IMR-90 (cell line): ENCODE data around the gene CIZ1.

Experiments used
- CEBPB ChIP-seq: IDR thresholded peaks from 2 replicates; pipeline ENCODE4 v1.6.1; 2012; ENCODE audit warnings: low read depth, low read length, improper control_type of control experiment
- CHD1 ChIP-seq: IDR thresholded peaks from 2 replicates; pipeline ENCODE4 v1.6.1; 2012; ENCODE audit warnings: low read depth, low read length, improper control_type of control experiment
- FOS ChIP-seq: fragments of 150-350 bp; IDR thresholded peaks from 2 replicates; pipeline ENCODE4 v1.6.1; 2016; ENCODE audit warnings: low read depth, low read length
- MAFK ChIP-seq: IDR thresholded peaks from 2 replicates; pipeline ENCODE4 v1.6.1; 2012; ENCODE audit warnings: low read depth, low read length, improper control_type of control experiment
- MAZ ChIP-seq: IDR thresholded peaks from 2 replicates; pipeline ENCODE4 v1.6.1; 2012; ENCODE audit warnings: low read depth, mild to moderate bottlenecking, low read length, improper control_type of control experiment, moderate library complexity, borderline replicate concordance
- MXI1 ChIP-seq: IDR thresholded peaks from 2 replicates; pipeline ENCODE4 v1.6.1; 2012; ENCODE audit warnings: low read depth, mild to moderate bottlenecking, low read length, moderate library complexity, borderline replicate concordance
- NFE2L2 ChIP-seq: fragments of 150-350 bp; IDR thresholded peaks from 2 replicates; pipeline ENCODE4 v1.6.1; 2016; ENCODE audit warnings: low read depth, mild to moderate bottlenecking, low read length
- POLR2A ChIP-seq: IDR thresholded peaks from 2 replicates; pipeline ENCODE4 v1.6.1; 2012; ENCODE audit warnings: mild to moderate bottlenecking, low read depth, low read length
- RAD21 ChIP-seq: IDR thresholded peaks from 2 replicates; pipeline ENCODE4 v1.6.1; 2012; ENCODE audit warnings: low read length, improper control_type of control experiment
- RCOR1 ChIP-seq: IDR thresholded peaks from 2 replicates; pipeline ENCODE4 v1.6.1; 2012; ENCODE audit warnings: mild to moderate bottlenecking, low read length, improper control_type of control experiment; ENCODE audit not compliant: insufficient replicate concordance
- RFX5 ChIP-seq: IDR thresholded peaks from 2 replicates; pipeline ENCODE4 v1.8.0; 2012; ENCODE audit warnings: low read depth, mild to moderate bottlenecking, low read length, moderate library complexity
- SMC3 ChIP-seq: fragments of 150-350 bp; IDR thresholded peaks from 2 replicates; pipeline ENCODE4 v1.6.1; 2016; ENCODE audit warnings: low read depth, mild to moderate bottlenecking, antibody characterized with exemption, low read length, moderate library complexity
- TF ChIP-seq, protein P1 (sequence below): conservative IDR thresholded peaks from 2 replicates; pipeline ENCODE4 v1.5.1; 2012; ENCODE audit warnings: mild to moderate bottlenecking, low read depth, low read length, improper control_type of control experiment
- TF ChIP-seq, protein P2 (sequence below): fragments of 150-350 bp; IDR thresholded peaks from 2 replicates; pipeline ENCODE4 v1.6.1; 2016; ENCODE audit warnings: low read depth, mild to moderate bottlenecking, low read length, moderate library complexity, borderline replicate concordance

DNA sequence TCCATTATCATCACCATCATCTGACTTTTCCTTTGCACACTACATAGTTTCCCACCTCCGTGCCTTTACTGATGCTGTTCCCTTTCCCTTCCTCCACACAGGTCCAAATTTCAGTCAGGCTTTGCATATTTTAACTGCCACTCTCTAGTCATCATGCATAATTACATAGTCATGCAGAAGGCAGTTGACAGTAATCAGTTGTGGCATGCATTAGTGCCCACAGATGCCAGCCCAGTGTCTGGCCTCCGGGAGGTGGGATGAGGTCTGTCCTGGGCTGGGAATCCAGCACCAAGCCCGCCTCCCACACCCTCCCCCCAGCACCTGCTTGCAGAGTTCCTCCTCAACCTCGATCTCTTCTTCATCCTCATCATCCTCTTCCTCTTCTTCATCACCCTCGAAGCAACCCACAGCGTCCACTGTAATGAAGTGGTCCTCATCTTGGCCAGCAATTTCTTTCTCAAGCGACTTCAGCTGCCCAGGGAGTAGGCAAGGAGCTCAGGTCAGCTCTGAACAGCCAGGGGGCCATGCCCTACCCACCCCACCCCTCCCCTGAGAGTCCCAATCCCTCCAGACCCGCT lies 22.6 kb downstream of the CIZ1 start:
- TF ChIP-seq POLR2A (no peak), NFE2L2 (no peak), MXI1 (no peak), MAFK (no peak), FOS (no peak), CHD1 (no peak), SMC3 (no peak), MAZ (no peak), CEBPB (no peak), RAD21 (no peak), RFX5 (no peak), RCOR1 (no peak)
- TF ChIP-seq, protein P1, sequence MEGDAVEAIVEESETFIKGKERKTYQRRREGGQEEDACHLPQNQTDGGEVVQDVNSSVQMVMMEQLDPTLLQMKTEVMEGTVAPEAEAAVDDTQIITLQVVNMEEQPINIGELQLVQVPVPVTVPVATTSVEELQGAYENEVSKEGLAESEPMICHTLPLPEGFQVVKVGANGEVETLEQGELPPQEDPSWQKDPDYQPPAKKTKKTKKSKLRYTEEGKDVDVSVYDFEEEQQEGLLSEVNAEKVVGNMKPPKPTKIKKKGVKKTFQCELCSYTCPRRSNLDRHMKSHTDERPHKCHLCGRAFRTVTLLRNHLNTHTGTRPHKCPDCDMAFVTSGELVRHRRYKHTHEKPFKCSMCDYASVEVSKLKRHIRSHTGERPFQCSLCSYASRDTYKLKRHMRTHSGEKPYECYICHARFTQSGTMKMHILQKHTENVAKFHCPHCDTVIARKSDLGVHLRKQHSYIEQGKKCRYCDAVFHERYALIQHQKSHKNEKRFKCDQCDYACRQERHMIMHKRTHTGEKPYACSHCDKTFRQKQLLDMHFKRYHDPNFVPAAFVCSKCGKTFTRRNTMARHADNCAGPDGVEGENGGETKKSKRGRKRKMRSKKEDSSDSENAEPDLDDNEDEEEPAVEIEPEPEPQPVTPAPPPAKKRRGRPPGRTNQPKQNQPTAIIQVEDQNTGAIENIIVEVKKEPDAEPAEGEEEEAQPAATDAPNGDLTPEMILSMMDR = no peak
- TF ChIP-seq, protein P2, sequence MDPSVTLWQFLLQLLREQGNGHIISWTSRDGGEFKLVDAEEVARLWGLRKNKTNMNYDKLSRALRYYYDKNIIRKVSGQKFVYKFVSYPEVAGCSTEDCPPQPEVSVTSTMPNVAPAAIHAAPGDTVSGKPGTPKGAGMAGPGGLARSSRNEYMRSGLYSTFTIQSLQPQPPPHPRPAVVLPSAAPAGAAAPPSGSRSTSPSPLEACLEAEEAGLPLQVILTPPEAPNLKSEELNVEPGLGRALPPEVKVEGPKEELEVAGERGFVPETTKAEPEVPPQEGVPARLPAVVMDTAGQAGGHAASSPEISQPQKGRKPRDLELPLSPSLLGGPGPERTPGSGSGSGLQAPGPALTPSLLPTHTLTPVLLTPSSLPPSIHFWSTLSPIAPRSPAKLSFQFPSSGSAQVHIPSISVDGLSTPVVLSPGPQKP = no peak
